ENCODE measurements around the gene SPATA2L.

Gene SPATA2L

DNA sequence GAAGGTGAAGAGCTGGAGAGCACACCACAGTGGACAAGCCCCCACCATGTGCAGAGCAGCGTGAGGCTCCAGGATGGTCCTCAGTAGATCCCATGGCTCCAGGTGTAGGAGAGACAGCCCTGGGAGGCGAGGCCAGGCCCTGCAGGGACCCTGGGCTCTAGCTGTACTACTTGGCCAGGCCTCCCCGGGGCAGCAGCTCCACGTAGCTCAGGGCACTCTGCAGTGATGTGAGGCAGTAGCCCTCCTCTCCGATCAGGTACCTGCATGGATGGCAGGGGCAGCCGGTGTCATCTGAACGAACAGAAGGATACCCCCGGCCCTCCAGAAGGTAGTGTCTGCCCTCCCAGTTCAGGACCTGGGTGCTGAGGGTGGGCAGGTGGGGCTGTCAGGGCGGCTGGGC lies 6.2 kb upstream of the SPATA2L start:
- TF ChIP-seq SIN3A (IDR thresholded peaks at IDR 0.05; ENCODE audit: borderline replicate concordance, insufficient read depth, low read length), result no peak
- TF ChIP-seq TAF1 (IDR thresholded peaks at IDR 0.05; ENCODE audit: borderline replicate concordance, insufficient read depth, low read length), result no peak
- no peak for TF ChIP-seq POLR2AphosphoS5 (IDR thresholded peaks at IDR 0.05; ENCODE audit: low read depth, low read length)
- no peak for TF ChIP-seq FOXP2 (optimal IDR thresholded peaks at IDR 0.05; ENCODE audit: borderline replicate concordance, extremely low read depth, extremely low read length, insufficient read depth)
- TF ChIP-seq, protein P1, sequence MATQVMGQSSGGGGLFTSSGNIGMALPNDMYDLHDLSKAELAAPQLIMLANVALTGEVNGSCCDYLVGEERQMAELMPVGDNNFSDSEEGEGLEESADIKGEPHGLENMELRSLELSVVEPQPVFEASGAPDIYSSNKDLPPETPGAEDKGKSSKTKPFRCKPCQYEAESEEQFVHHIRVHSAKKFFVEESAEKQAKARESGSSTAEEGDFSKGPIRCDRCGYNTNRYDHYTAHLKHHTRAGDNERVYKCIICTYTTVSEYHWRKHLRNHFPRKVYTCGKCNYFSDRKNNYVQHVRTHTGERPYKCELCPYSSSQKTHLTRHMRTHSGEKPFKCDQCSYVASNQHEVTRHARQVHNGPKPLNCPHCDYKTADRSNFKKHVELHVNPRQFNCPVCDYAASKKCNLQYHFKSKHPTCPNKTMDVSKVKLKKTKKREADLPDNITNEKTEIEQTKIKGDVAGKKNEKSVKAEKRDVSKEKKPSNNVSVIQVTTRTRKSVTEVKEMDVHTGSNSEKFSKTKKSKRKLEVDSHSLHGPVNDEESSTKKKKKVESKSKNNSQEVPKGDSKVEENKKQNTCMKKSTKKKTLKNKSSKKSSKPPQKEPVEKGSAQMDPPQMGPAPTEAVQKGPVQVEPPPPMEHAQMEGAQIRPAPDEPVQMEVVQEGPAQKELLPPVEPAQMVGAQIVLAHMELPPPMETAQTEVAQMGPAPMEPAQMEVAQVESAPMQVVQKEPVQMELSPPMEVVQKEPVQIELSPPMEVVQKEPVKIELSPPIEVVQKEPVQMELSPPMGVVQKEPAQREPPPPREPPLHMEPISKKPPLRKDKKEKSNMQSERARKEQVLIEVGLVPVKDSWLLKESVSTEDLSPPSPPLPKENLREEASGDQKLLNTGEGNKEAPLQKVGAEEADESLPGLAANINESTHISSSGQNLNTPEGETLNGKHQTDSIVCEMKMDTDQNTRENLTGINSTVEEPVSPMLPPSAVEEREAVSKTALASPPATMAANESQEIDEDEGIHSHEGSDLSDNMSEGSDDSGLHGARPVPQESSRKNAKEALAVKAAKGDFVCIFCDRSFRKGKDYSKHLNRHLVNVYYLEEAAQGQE (IDR thresholded peaks at IDR 0.05; ENCODE audit: insufficient read depth in 1 of 2, low read depth in 2 of 2, low read length in 2 of 2), result no peak

- TF ChIP-seq POLR2AphosphoS5 (IDR thresholded peaks at IDR 0.05; ENCODE audit: low read depth, low read length), result no peak
- TF ChIP-seq TAF1 (IDR thresholded peaks at IDR 0.05; ENCODE audit: borderline replicate concordance, insufficient read depth, low read length), result no peak
- TF ChIP-seq FOXP2 (optimal IDR thresholded peaks at IDR 0.05; ENCODE audit: borderline replicate concordance, extremely low read depth, extremely low read length, insufficient read depth), result no peak
- TF ChIP-seq, protein P1 (IDR thresholded peaks at IDR 0.05; ENCODE audit: insufficient read depth in 1 of 2, low read depth in 2 of 2, low read length in 2 of 2), result no peak
- no peak for TF ChIP-seq SIN3A (IDR thresholded peaks at IDR 0.05; ENCODE audit: borderline replicate concordance, insufficient read depth, low read length)
Observed at GRCh38 chr16:89706518-89707260, 5.2 kb upstream of the SPATA2L start.

GRCh38 chr16:89705006-89705405 lies 3.5 kb upstream of the SPATA2L start:
- TF ChIP-seq POLR2AphosphoS5 (IDR thresholded peaks at IDR 0.05; ENCODE audit: low read depth, low read length), result no peak
- no peak for TF ChIP-seq TAF1 (IDR thresholded peaks at IDR 0.05; ENCODE audit: borderline replicate concordance, insufficient read depth, low read length)
- TF ChIP-seq SIN3A (IDR thresholded peaks at IDR 0.05; ENCODE audit: borderline replicate concordance, insufficient read depth, low read length), result no peak
- TF ChIP-seq, protein P1 (IDR thresholded peaks at IDR 0.05; ENCODE audit: insufficient read depth in 1 of 2, low read depth in 2 of 2, low read length in 2 of 2), result no peak
- TF ChIP-seq FOXP2 (optimal IDR thresholded peaks at IDR 0.05; ENCODE audit: borderline replicate concordance, extremely low read depth, extremely low read length, insufficient read depth), result no peak

DNA sequence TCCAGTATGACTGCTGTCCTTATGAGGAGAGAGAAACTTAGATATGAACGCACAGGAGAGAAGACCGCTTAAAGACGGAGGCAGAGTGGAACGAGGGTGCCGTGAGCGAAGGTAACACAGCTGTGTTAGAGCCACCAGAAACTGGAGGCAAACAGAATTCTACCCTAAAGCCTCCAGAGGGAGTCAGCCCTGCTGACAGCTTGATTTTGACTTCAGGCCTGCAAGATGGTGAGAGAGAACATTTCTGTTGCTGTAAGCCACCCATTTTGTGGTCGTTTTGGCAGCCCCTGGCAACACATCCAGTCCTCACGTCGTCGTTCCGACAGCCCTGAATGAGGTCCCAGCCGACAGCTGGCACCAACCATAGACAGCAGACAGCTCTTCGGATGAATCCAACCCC lies 2.8 kb upstream of the SPATA2L start:
- no peak for TF ChIP-seq TAF1 (IDR thresholded peaks at IDR 0.05; ENCODE audit: borderline replicate concordance, insufficient read depth, low read length)

- TF ChIP-seq, protein P1 (IDR thresholded peaks at IDR 0.05; ENCODE audit: insufficient read depth in 1 of 2, low read depth in 2 of 2, low read length in 2 of 2), result no peak
- TF ChIP-seq POLR2AphosphoS5 (IDR thresholded peaks at IDR 0.05; ENCODE audit: low read depth, low read length) (no peak), FOXP2 (optimal IDR thresholded peaks at IDR 0.05; ENCODE audit: borderline replicate concordance, extremely low read depth, extremely low read length, insufficient read depth) (no peak), SIN3A (IDR thresholded peaks at IDR 0.05; ENCODE audit: borderline replicate concordance, insufficient read depth, low read length) (no peak), TAF1 (IDR thresholded peaks at IDR 0.05; ENCODE audit: borderline replicate concordance, insufficient read depth, low read length) (no peak)
Observed at GRCh38 chr16:89700649-89701424, 668 bp downstream of the SPATA2L start.

All from PFSK-1 (cell line).